Astrocyte (in vitro differentiated cells and primary cell): ENCODE measurements around the gene USH1C. TPM values are rescaled to one million over a fixed set of nuclear protein-coding genes. Genes with fewer than 3 reads are reported as not detected.

ENCODE experiments used
- DNase-seq: peaks from one replicate; pipeline ENCODE4 v3.0.0-alpha.2; 2010; ENCODE audit warnings: low read depth
- FAIRE-seq: peaks from 2 replicates; lab custom pipeline; 2011; peaks lifted over from hg19 to GRCh38; lab: Jason Lieb, UNC
- H2AFZ ChIP-seq: 2 replicates; pipeline ENCODE4 v1.6.0; 2012; ENCODE audit warnings: low read depth, low read length, inconsistent platforms
- H3K27ac ChIP-seq: 2 replicates; pipeline ENCODE4 v1.5.1; 2011; ENCODE audit warnings: low read depth, low read length, inconsistent platforms
- H3K27me3 ChIP-seq: 2 replicates; pipeline ENCODE4 v1.6.0; 2011; ENCODE audit warnings: low read length, inconsistent platforms; ENCODE audit not compliant: insufficient read depth
- H3K36me3 ChIP-seq: 2 replicates; pipeline ENCODE4 v1.5.1; 2011; ENCODE audit warnings: low read length, inconsistent platforms; ENCODE audit not compliant: insufficient read depth
- H3K4me1 ChIP-seq: 2 replicates; pipeline ENCODE4 v1.5.1; 2011; ENCODE audit warnings: low read length, inconsistent platforms; ENCODE audit not compliant: insufficient read depth
- H3K4me2 ChIP-seq: 2 replicates; pipeline ENCODE4 v1.6.0; 2012; ENCODE audit warnings: low read length, inconsistent platforms
- H3K4me3 ChIP-seq: 2 replicates; pipeline ENCODE4 v1.5.1; 2011; ENCODE audit warnings: low read depth, mild to moderate bottlenecking, low read length, inconsistent platforms; ENCODE audit not compliant: insufficient read depth
- H3K79me2 ChIP-seq: 2 replicates; pipeline ENCODE4 v1.6.0; 2012; ENCODE audit warnings: mild to moderate bottlenecking, low read length, inconsistent platforms; ENCODE audit not compliant: insufficient read depth
- H3K9ac ChIP-seq: 2 replicates; pipeline ENCODE4 v1.6.0; 2012; ENCODE audit warnings: mild to moderate bottlenecking, low read length, inconsistent platforms
- H3K9me3 ChIP-seq: 2 replicates; pipeline ENCODE4 v1.5.1; 2012; ENCODE audit warnings: low read depth, mild to moderate bottlenecking, low read length, inconsistent platforms; ENCODE audit not compliant: insufficient read depth
- H4K20me1 ChIP-seq: 2 replicates; pipeline ENCODE4 v1.6.0; 2012; ENCODE audit warnings: low read length, inconsistent platforms; ENCODE audit not compliant: insufficient read depth
- H3K27ac Mint-ChIP-seq: one replicate; pipeline ENCODE4 v1.8.0; 2021; ENCODE audit warnings: mild to moderate bottlenecking, mixed read lengths; ENCODE audit not compliant: unreplicated experiment
- H3K27me3 Mint-ChIP-seq: one replicate; pipeline ENCODE4 v1.8.0; 2021; ENCODE audit warnings: low read depth, mixed read lengths; ENCODE audit not compliant: unreplicated experiment
- H3K36me3 Mint-ChIP-seq: one replicate; pipeline ENCODE4 v1.8.0; 2021; ENCODE audit warnings: low read depth, mixed read lengths; ENCODE audit not compliant: unreplicated experiment
- H3K4me1 Mint-ChIP-seq: one replicate; pipeline ENCODE4 v1.8.0; 2021; ENCODE audit warnings: low read depth, mixed read lengths; ENCODE audit not compliant: unreplicated experiment
- H3K4me3 Mint-ChIP-seq: one replicate; pipeline ENCODE4 v1.8.0; 2021; ENCODE audit warnings: mild to moderate bottlenecking, moderate library complexity, mixed read lengths; ENCODE audit not compliant: unreplicated experiment
- H3K9me3 Mint-ChIP-seq: one replicate; pipeline ENCODE4 v1.8.0; 2021; ENCODE audit warnings: mild to moderate bottlenecking, mixed read lengths; ENCODE audit not compliant: unreplicated experiment
- EZH2 ChIP-seq: IDR thresholded peaks from 2 replicates; pipeline ENCODE4 v1.6.1; 2012; ENCODE audit warnings: mild to moderate bottlenecking, low read length, inconsistent platforms; ENCODE audit not compliant: insufficient read depth
- total RNA-seq: library from RNA; stranded (reverse); gene quantifications from 2 replicates; pipeline ENCODE4 v1.2.1, GENCODE V29; 2021
- TF ChIP-seq, protein P1 (sequence below): IDR thresholded peaks from 2 replicates; pipeline ENCODE4 v1.5.1; 2011; ENCODE audit warnings: low read depth, mild to moderate bottlenecking, inconsistent platforms, low read length, moderate library complexity; ENCODE audit not compliant: insufficient read depth

Gene USH1C
- total RNA-seq, 1 donor from 2014 or later: not detected

DNA sequence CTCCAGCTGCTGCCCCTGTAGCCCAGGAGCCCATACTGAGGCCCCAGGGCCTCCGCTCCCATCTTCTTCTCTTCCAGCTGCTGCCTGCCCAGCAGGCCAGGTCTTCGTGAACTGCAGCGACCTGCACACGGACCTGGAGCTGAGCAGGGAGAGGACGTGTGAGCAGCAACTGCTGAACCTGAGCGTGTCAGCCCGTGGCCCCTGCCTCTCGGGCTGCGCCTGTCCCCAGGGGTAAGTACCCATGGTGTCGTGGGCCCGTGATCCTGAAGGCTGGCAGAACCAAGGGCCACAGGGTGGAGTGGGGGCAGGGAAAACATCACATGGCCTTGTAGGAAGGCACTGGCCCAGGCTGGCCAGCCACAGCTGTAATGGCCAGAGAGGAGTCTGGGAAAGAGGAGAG, 34.1 kb upstream of the USH1C start:
- Histone ChIP-seq H3K27ac (no peak overlapping the region), H3K9me3 (no peaks in the 10 kb centered on the region), H2AFZ (no peak overlapping the region), H3K27me3 (peaks cover 2% of the 10 kb centered on the region), H3K4me3 (no peak overlapping the region), H3K9ac (no peak overlapping the region), H3K36me3 (no peaks in the 10 kb centered on the region), H3K4me1 (no peaks in the 10 kb centered on the region), H4K20me1 (no peaks in the 10 kb centered on the region), H3K4me2 (no peak overlapping the region), H3K79me2 (no peaks in the 10 kb centered on the region)
- H3K36me3 Mint-ChIP-seq: no peaks in the 10 kb centered on the region
- no peaks in the 10 kb centered on the region for H3K4me1 Mint-ChIP-seq
- TF ChIP-seq, protein P1, sequence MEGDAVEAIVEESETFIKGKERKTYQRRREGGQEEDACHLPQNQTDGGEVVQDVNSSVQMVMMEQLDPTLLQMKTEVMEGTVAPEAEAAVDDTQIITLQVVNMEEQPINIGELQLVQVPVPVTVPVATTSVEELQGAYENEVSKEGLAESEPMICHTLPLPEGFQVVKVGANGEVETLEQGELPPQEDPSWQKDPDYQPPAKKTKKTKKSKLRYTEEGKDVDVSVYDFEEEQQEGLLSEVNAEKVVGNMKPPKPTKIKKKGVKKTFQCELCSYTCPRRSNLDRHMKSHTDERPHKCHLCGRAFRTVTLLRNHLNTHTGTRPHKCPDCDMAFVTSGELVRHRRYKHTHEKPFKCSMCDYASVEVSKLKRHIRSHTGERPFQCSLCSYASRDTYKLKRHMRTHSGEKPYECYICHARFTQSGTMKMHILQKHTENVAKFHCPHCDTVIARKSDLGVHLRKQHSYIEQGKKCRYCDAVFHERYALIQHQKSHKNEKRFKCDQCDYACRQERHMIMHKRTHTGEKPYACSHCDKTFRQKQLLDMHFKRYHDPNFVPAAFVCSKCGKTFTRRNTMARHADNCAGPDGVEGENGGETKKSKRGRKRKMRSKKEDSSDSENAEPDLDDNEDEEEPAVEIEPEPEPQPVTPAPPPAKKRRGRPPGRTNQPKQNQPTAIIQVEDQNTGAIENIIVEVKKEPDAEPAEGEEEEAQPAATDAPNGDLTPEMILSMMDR: no peak
- TF ChIP-seq EZH2: no peak
- FAIRE-seq (no peak), DNase-seq (no peak)
- H3K9me3 Mint-ChIP-seq: no peaks in the 10 kb centered on the region
- no peak overlapping the region for H3K27ac Mint-ChIP-seq
- H3K4me3 Mint-ChIP-seq: no peak overlapping the region
- H3K27me3 Mint-ChIP-seq: peaks cover 54% of the 10 kb centered on the region

DNA sequence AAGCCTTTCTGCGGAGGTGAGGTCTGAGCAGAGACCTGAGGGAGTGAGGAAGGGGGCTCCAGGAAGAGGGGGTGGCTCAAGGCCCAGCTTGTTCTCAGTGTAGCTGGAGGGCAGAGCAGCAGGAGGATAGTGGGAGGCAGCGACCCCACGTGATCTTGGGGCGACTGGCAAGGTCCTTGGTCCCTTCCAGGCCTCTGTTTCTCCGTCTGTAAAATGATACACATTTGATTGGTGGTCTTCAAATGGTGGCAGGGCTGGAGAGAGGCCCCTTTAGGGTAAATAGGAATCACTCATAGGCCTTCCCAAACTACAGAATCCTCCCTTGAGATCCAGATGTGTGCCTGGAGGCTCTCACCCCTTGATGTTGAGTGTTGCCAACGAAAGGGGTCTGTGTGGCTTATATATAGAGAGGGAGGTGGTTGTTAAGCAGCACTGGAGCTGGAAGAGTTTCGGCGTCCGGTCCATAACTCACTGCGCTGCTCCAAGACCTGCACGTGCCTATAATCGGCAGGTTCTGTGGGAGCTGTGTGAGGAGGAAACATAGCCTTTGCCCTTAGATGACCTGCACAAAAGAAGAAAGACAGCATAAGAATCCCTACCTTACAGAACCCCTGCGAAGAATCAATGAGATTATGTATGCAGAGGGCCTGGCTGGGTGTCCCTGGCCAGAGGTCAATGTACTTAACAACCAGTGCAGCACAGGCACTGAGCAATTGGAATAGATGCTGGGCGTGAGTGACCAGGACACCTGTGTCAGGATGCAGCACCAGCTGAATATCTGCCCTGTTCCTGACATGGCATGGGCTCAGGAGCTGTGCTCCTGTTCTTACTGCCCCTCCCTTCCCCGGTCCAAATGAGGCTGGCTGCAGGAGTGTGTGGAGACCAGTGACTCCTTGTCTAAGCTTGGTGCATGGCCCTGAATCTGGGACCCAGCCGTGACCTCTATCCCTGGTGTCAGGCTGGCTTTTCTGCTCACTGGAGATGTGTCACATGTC, 31.5 kb upstream of the USH1C start:
- TF ChIP-seq EZH2: no peak
- TF ChIP-seq, protein P1: no peak
- Mint-ChIP-seq H3K4me1 (no peaks in the 10 kb centered on the region), H3K4me3 (no peak overlapping the region), H3K27ac (no peak overlapping the region), H3K27me3 (peaks cover 63% of the 10 kb centered on the region), H3K36me3 (no peaks in the 10 kb centered on the region), H3K9me3 (no peaks in the 10 kb centered on the region)
- H4K20me1 ChIP-seq: no peaks in the 10 kb centered on the region
- no peaks in the 10 kb centered on the region for H3K27me3 ChIP-seq
- DNase-seq (no peak), FAIRE-seq (no peak)
- no peak overlapping the region for H2AFZ ChIP-seq
- no peak overlapping the region for H3K4me2 ChIP-seq
- no peak overlapping the region for H3K4me3 ChIP-seq
- no peaks in the 10 kb centered on the region for H3K79me2 ChIP-seq
- no peak overlapping the region for H3K9ac ChIP-seq
- no peaks in the 10 kb centered on the region for H3K4me1 ChIP-seq
- H3K9me3 ChIP-seq: no peaks in the 10 kb centered on the region
- H3K27ac ChIP-seq: no peak overlapping the region
- H3K36me3 ChIP-seq: no peaks in the 10 kb centered on the region
